Measurements from ENCODE around the gene GABRB2. TPM values are rescaled to one million over a fixed set of nuclear protein-coding genes. Genes with fewer than 3 reads are reported as not detected.

GABRB2 gene
- total RNA-seq (not detected), polyA plus RNA-seq (not detected), total RNA-seq (not detected)

GRCh38 chr5:161546470-161547301 lies at the start of gene GABRB2:
Gene GABRB2 (minus strand): TSS chr5:161546725. CDS start chr5:161546643, 82 bp downstream.
- no peaks in the 10 kb centered on the region for H3K4me1 ChIP-seq (ENCODE audit: control insufficient read depth in 2 of 2, insufficient read depth in 2 of 2, low read length in 2 of 2)
- Mint-ChIP-seq H3K36me3 (peaks cover 0 to 10% (median 0%) of the 10 kb centered on the region in 5 donors), H3K9me3 (peaks cover 2 to 25% (median 6%) of the 10 kb centered on the region in 11 donors), H3K27ac (no peak within 1 kb of the TSS), H3K27me3 (peaks cover 55 to 71% (median 66%) of the 10 kb centered on the region in 5 donors), H3K4me1 (peaks cover 11 to 28% (median 15%) of the 10 kb centered on the region in 7 donors), H3K4me3 (peak within 1 kb of the TSS; percentile 62 to 87 (median 80))
- ATAC-seq (no peak), DNase-seq (peak in 3 of 9 donors; percentile 3 to 11 (median 4))
- intact Hi-C loops (cut with micrococcal nuclease), result loop anchor here in 1 of 2 donors (10.0 kb wide), 1 partner anchor 1112 kb away; no protein-coding TSS in a partner anchor
- no peak within 1 kb of the TSS for H3K4me3 ChIP-seq (ENCODE audit: low read length)
- H3K36me3 ChIP-seq (ENCODE audit: control insufficient read depth in 2 of 3, insufficient read depth in 3 of 3, low read length in 3 of 3), result no peaks in the 10 kb centered on the region
- H3K9me3 ChIP-seq (ENCODE audit: control insufficient read depth in 2 of 3, low read length in 3 of 3), result no peaks in the 10 kb centered on the region
- POLR2A ChIA-PET, result no interaction called here
- CTCF ChIA-PET, result no interaction called here
- H3K27ac ChIP-seq (ENCODE audit: low read depth, low read length), result no peak within 1 kb of the TSS
- H3K27me3 ChIP-seq (ENCODE audit: control insufficient read depth in 2 of 2, insufficient read depth in 2 of 2, low read length in 2 of 2), result peaks cover 0 to 4% of the 10 kb centered on the region in 2 donors

- H3K9me3 ChIP-seq (ENCODE audit: control insufficient read depth in 2 of 3, low read length in 3 of 3), result no peaks in the 10 kb centered on the region
- Mint-ChIP-seq H3K27ac (no peak overlapping the region), H3K4me3 (no peak overlapping the region), H3K4me1 (no peaks in the 10 kb centered on the region), H3K27me3 (no peaks in the 10 kb centered on the region), H3K9me3 (peaks cover 0 to 14% (median 3%) of the 10 kb centered on the region in 11 donors), H3K36me3 (no peaks in the 10 kb centered on the region)
- no peak for DNase-seq
- intact Hi-C loops (cut with micrococcal nuclease), result no loop called here
- ATAC-seq, result no peak
- no peak overlapping the region for H3K27ac ChIP-seq (ENCODE audit: low read depth, low read length)
- ChIA-PET POLR2A (no interaction called here), CTCF (no interaction called here)
- no peaks in the 10 kb centered on the region for H3K36me3 ChIP-seq (ENCODE audit: control insufficient read depth in 2 of 3, insufficient read depth in 3 of 3, low read length in 3 of 3)
- H3K4me1 ChIP-seq (ENCODE audit: control insufficient read depth in 2 of 2, insufficient read depth in 2 of 2, low read length in 2 of 2), result no peaks in the 10 kb centered on the region
- no peaks in the 10 kb centered on the region for H3K27me3 ChIP-seq (ENCODE audit: control insufficient read depth in 2 of 2, insufficient read depth in 2 of 2, low read length in 2 of 2)
- H3K4me3 ChIP-seq (ENCODE audit: low read length), result no peak overlapping the region
Measured at GRCh38 chr5:161585798-161586197, 39.3 kb upstream of the GABRB2 start.

- Mint-ChIP-seq H3K27ac (no peak overlapping the region), H3K27me3 (no peaks in the 10 kb centered on the region), H3K4me3 (no peak overlapping the region), H3K9me3 (peaks cover 0 to 9% (median 2%) of the 10 kb centered on the region in 11 donors), H3K4me1 (no peaks in the 10 kb centered on the region), H3K36me3 (peaks cover 0 to 3% (median 0%) of the 10 kb centered on the region in 5 donors)
- DNase-seq (no peak), ATAC-seq (no peak)
- no peaks in the 10 kb centered on the region for H3K36me3 ChIP-seq (ENCODE audit: control insufficient read depth in 2 of 3, insufficient read depth in 3 of 3, low read length in 3 of 3)
- ChIA-PET POLR2A (no interaction called here), CTCF (no interaction called here)
- intact Hi-C loops (cut with micrococcal nuclease), result no loop called here
- H3K27ac ChIP-seq (ENCODE audit: low read depth, low read length), result no peak overlapping the region
- H3K27me3 ChIP-seq (ENCODE audit: control insufficient read depth in 2 of 2, insufficient read depth in 2 of 2, low read length in 2 of 2), result no peaks in the 10 kb centered on the region
- H3K4me1 ChIP-seq (ENCODE audit: control insufficient read depth in 2 of 2, insufficient read depth in 2 of 2, low read length in 2 of 2), result no peaks in the 10 kb centered on the region
- H3K4me3 ChIP-seq (ENCODE audit: low read length), result no peak overlapping the region
- H3K9me3 ChIP-seq (ENCODE audit: control insufficient read depth in 2 of 3, low read length in 3 of 3), result no peaks in the 10 kb centered on the region
Measured at GRCh38 chr5:161580621-161581020, 34.1 kb upstream of the GABRB2 start.

- DNase-seq, result no peak
- ChIA-PET CTCF (no interaction called here), POLR2A (no interaction called here)
- Histone ChIP-seq H3K4me3 (ENCODE audit: low read length) (no peak overlapping the region), H3K4me1 (ENCODE audit: control insufficient read depth in 2 of 2, insufficient read depth in 2 of 2, low read length in 2 of 2) (no peaks in the 10 kb centered on the region), H3K27ac (ENCODE audit: low read depth, low read length) (no peak overlapping the region), H3K36me3 (ENCODE audit: control insufficient read depth in 2 of 3, insufficient read depth in 3 of 3, low read length in 3 of 3) (no peaks in the 10 kb centered on the region), H3K27me3 (ENCODE audit: control insufficient read depth in 2 of 2, insufficient read depth in 2 of 2, low read length in 2 of 2) (no peaks in the 10 kb centered on the region), H3K9me3 (ENCODE audit: control insufficient read depth in 2 of 3, low read length in 3 of 3) (no peaks in the 10 kb centered on the region)
- Mint-ChIP-seq H3K27ac (no peak overlapping the region), H3K4me3 (no peak overlapping the region), H3K9me3 (peaks cover 0 to 6% (median 0%) of the 10 kb centered on the region in 11 donors), H3K4me1 (no peaks in the 10 kb centered on the region), H3K27me3 (no peaks in the 10 kb centered on the region), H3K36me3 (no peaks in the 10 kb centered on the region)
- ATAC-seq, result no peak
- intact Hi-C loops (cut with micrococcal nuclease), result no loop called here
Measured at GRCh38 chr5:161572914-161573313, 26.4 kb upstream of the GABRB2 start.

GRCh38 chr5:161566081-161566480 lies 19.6 kb upstream of the GABRB2 start:
- no peaks in the 10 kb centered on the region for H3K4me1 ChIP-seq (ENCODE audit: control insufficient read depth in 2 of 2, insufficient read depth in 2 of 2, low read length in 2 of 2)
- no peaks in the 10 kb centered on the region for H3K27me3 ChIP-seq (ENCODE audit: control insufficient read depth in 2 of 2, insufficient read depth in 2 of 2, low read length in 2 of 2)
- H3K4me1 Mint-ChIP-seq, result no peaks in the 10 kb centered on the region
- ChIA-PET POLR2A (no interaction called here), CTCF (no interaction called here)
- intact Hi-C loops (cut with micrococcal nuclease), result no loop called here
- H3K36me3 ChIP-seq (ENCODE audit: control insufficient read depth in 2 of 3, insufficient read depth in 3 of 3, low read length in 3 of 3), result no peaks in the 10 kb centered on the region
- H3K4me3 ChIP-seq (ENCODE audit: low read length), result no peak overlapping the region
- no peaks in the 10 kb centered on the region for H3K36me3 Mint-ChIP-seq
- H3K27ac ChIP-seq (ENCODE audit: low read depth, low read length), result no peak overlapping the region
- H3K9me3 ChIP-seq (ENCODE audit: control insufficient read depth in 2 of 3, low read length in 3 of 3), result no peaks in the 10 kb centered on the region
- peaks cover 0 to 5% (median 0%) of the 10 kb centered on the region in 5 donors for H3K27me3 Mint-ChIP-seq
- DNase-seq (no peak), ATAC-seq (no peak)
- no peak overlapping the region for H3K4me3 Mint-ChIP-seq
- no peak overlapping the region for H3K27ac Mint-ChIP-seq
- H3K9me3 Mint-ChIP-seq, result peaks cover 0 to 6% (median 4%) of the 10 kb centered on the region in 11 donors

GRCh38 chr5:161562446-161562845 lies 15.9 kb upstream of the GABRB2 start:
- ChIA-PET CTCF (no interaction called here), POLR2A (no interaction called here)
- H3K4me3 Mint-ChIP-seq, result no peak overlapping the region
- H3K36me3 Mint-ChIP-seq, result no peaks in the 10 kb centered on the region
- intact Hi-C loops (cut with micrococcal nuclease), result no loop called here
- H3K9me3 ChIP-seq (ENCODE audit: control insufficient read depth in 2 of 3, low read length in 3 of 3), result no peaks in the 10 kb centered on the region
- no peak overlapping the region for H3K27ac Mint-ChIP-seq
- H3K27me3 ChIP-seq (ENCODE audit: control insufficient read depth in 2 of 2, insufficient read depth in 2 of 2, low read length in 2 of 2), result no peaks in the 10 kb centered on the region
- DNase-seq, result no peak
- H3K36me3 ChIP-seq (ENCODE audit: control insufficient read depth in 2 of 3, insufficient read depth in 3 of 3, low read length in 3 of 3), result no peaks in the 10 kb centered on the region
- H3K4me1 ChIP-seq (ENCODE audit: control insufficient read depth in 2 of 2, insufficient read depth in 2 of 2, low read length in 2 of 2), result no peaks in the 10 kb centered on the region
- H3K9me3 Mint-ChIP-seq, result peaks cover 0 to 10% (median 3%) of the 10 kb centered on the region in 11 donors
- no peaks in the 10 kb centered on the region for H3K4me1 Mint-ChIP-seq
- ATAC-seq, result no peak
- H3K4me3 ChIP-seq (ENCODE audit: low read length), result no peak overlapping the region
- H3K27ac ChIP-seq (ENCODE audit: low read depth, low read length), result no peak overlapping the region
- peaks cover 0 to 2% (median 0%) of the 10 kb centered on the region in 5 donors for H3K27me3 Mint-ChIP-seq
